ENCODE measurements around the gene SERPINI1. TPM values are rescaled to one million over a fixed set of nuclear protein-coding genes. Genes with fewer than 3 reads are reported as not detected.

The SERPINI1 gene
- total and polyA plus RNA-seq, 2 of the 8 experiments (the other 6 are each of a cell fraction or from before 2014, with no cell fraction given): 5.3 to 9.9 TPM

GRCh38 chr3:167723872-167724271 lies 11.6 kb upstream of the SERPINI1 start:
- H2BK20ac ChIP-seq (ENCODE audit: low read length): no peak overlapping the region
- no peaks in the 10 kb centered on the region for H3K79me1 ChIP-seq (ENCODE audit: low read depth, low read length)
- peaks cover 12 to 94% of the 10 kb centered on the region in 2 experiments; a peak in 3 of 4 replicates for H3K79me2 ChIP-seq (ENCODE audit: control insufficient read depth in 1 of 2, insufficient read depth in 2 of 2, low read length in 2 of 2)
- no peak overlapping the region for H4K91ac ChIP-seq (replicated peaks; ENCODE audit: insufficient read length, low read length)
- WGBS, 2 experiments (ENCODE audit: extremely low coverage in 1 of 2, insufficient coverage in 1 of 2, insufficient read length in 1 of 2, insufficient replicate concordance in 2 of 2, low coverage in 1 of 2, low lambda C conversion rate in 2 of 2, missing lambda C conversion rate in 1 of 2): 81% methylated on average over 3 of the region's 3 CpGs; no CpG with 5 or more reads in 1 of the 2 experiments
- ChIA-PET POLR2A (ENCODE audit: partially characterized antibody) (interaction anchor here (0.8 to 1.2 kb wide), 3 partner anchors 9 to 20 kb away, joined by 3 read pairs; partner anchors contain the start of gene SERPINI1), CTCF (ENCODE audit: partially characterized antibody) (interaction anchor here (0.6 to 2.3 kb wide), 6 partner anchors 11 to 613 kb away, joined by 3 to 6 read pairs (median 4); partner anchors contain the start of genes PDCD10, SERPINI1 and ZBBX)
- no peak for DNase-seq (ENCODE audit: low read depth in 1 of 2, low spot score in 2 of 2)
- H2BK15ac ChIP-seq (ENCODE audit: low read length): no peak overlapping the region
- H3K18ac ChIP-seq (ENCODE audit: extremely low read depth, low read length): no peak overlapping the region
- FAIRE-seq: no peak
- no peak overlapping the region for H3K4me3 ChIP-seq (ENCODE audit: extremely low read depth in 1 of 4, insufficient read depth in 2 of 4, low read depth in 3 of 4, low read length in 4 of 4)
- no peaks in the 10 kb centered on the region for H3K27me3 ChIP-seq (replicated peaks in 1 of 4; ENCODE audit: control insufficient read depth in 3 of 4, extremely low read depth in 1 of 4, insufficient read depth in 3 of 4, low read length in 3 of 4)
- H3K14ac ChIP-seq (ENCODE audit: insufficient read length): no peak overlapping the region
- no peak overlapping the region for H2BK12ac ChIP-seq (ENCODE audit: low read depth, low read length)
- peaks cover 7 to 20% of the 10 kb centered on the region in 2 experiments for H4K20me1 ChIP-seq (replicated peaks in 1 of 2; ENCODE audit: control insufficient read depth in 1 of 2, insufficient read depth in 2 of 2, low read length in 2 of 2)
- no peak overlapping the region for H3K4ac ChIP-seq (replicated peaks; ENCODE audit: insufficient read length, low read depth, low read length)
- no peak overlapping the region for H2BK5ac ChIP-seq (ENCODE audit: low read depth, low read length)
- H3K23ac ChIP-seq (ENCODE audit: insufficient read length): no peak overlapping the region
- no peak overlapping the region for H4K8ac ChIP-seq (ENCODE audit: extremely low read depth, insufficient read depth, low read length)
- peaks cover 0 to 28% (median 1%) of the 10 kb centered on the region in 4 experiments; a peak in 4 of 8 replicates for H3K36me3 ChIP-seq (ENCODE audit: control insufficient read depth in 2 of 4, insufficient read depth in 4 of 4, low read length in 3 of 4)
- no peak overlapping the region for H2BK120ac ChIP-seq (replicated peaks; ENCODE audit: low read depth, low read length)
- peaks cover 7 to 8% of the 10 kb centered on the region in 2 experiments; a peak in 1 of 4 replicates for H3K9me3 ChIP-seq (ENCODE audit: insufficient read depth in 2 of 2, low read depth in 1 of 2, low read length in 1 of 2)
- no peak overlapping the region for H2AFZ ChIP-seq (ENCODE audit: low read length)
- H3K4me1 ChIP-seq (replicated peaks in 1 of 4; ENCODE audit: control insufficient read depth in 3 of 4, insufficient read depth in 4 of 4, low read length in 3 of 4): peaks cover 0 to 13% (median 6%) of the 10 kb centered on the region in 4 experiments; a peak in 4 of 7 replicates
- H4K5ac ChIP-seq (ENCODE audit: insufficient read length, low read depth, low read length): no peak overlapping the region
- H3K23me2 ChIP-seq (ENCODE audit: low read depth, low read length): no peaks in the 10 kb centered on the region
- H3K4me2 ChIP-seq (ENCODE audit: insufficient read depth in 1 of 2, low read depth in 2 of 2, low read length in 2 of 2): no peak overlapping the region
- H2AK5ac ChIP-seq (ENCODE audit: low read depth, low read length): no peak overlapping the region
- no peak overlapping the region for H3K27ac ChIP-seq (ENCODE audit: low read depth, low read length)
- no peak overlapping the region for H3K9ac ChIP-seq (replicated peaks in 1 of 4; ENCODE audit: extremely low read depth in 1 of 4, low read depth in 3 of 4, low read length in 3 of 4)
- H3K56ac ChIP-seq (replicated peaks; ENCODE audit: insufficient read length, low read depth, low read length): no peak overlapping the region
- TF ChIP-seq YY1 (IDR thresholded peaks at IDR 0.05; ENCODE audit: low read depth, low read length): no peak
- TF ChIP-seq BRCA1 (IDR thresholded peaks at IDR 0.05; ENCODE audit: low read depth, low read length): no peak
- no peak for TF ChIP-seq CEBPB (IDR thresholded peaks at IDR 0.05; ENCODE audit: low read depth, low read length)
- TF ChIP-seq MAX (IDR thresholded peaks at IDR 0.05): no peak
- TF ChIP-seq TAF7 (optimal IDR thresholded peaks at IDR 0.05; ENCODE audit: borderline replicate concordance, low read depth, low read length): no peak
- TF ChIP-seq SP2 (IDR thresholded peaks at IDR 0.05; ENCODE audit: low read length): no peak
- no peak for TF ChIP-seq RAD21 (IDR thresholded peaks at IDR 0.05 in 1 of 2, conservative IDR thresholded peaks at IDR 0.05 in 1 of 2; ENCODE audit: low read depth in 2 of 2, low read length in 2 of 2)
- no peak for TF ChIP-seq CBX8 (IDR thresholded peaks at IDR 0.05; ENCODE audit: borderline replicate concordance, low read depth, low read length)
- no peak for TF ChIP-seq RBBP5 (IDR thresholded peaks at IDR 0.05; ENCODE audit: borderline replicate concordance, low read depth, low read length)
- no peak for TF ChIP-seq BACH1 (IDR thresholded peaks at IDR 0.05; ENCODE audit: low read length)
- no peak for TF ChIP-seq USF2 (IDR thresholded peaks at IDR 0.05; ENCODE audit: low read length)
- TF ChIP-seq SIX5 (IDR thresholded peaks at IDR 0.05; ENCODE audit: low read depth, low read length): no peak
- no peak for TF ChIP-seq KDM4A (IDR thresholded peaks at IDR 0.05; ENCODE audit: low read depth, low read length, severe bottlenecking)

All from H1 (cell line).